Measurements from ENCODE around the gene PODXL2. TPM values are rescaled to one million over a fixed set of nuclear protein-coding genes. Genes with fewer than 3 reads are reported as not detected.

PODXL2 gene
- total and polyA plus RNA-seq, 2 of the 8 experiments (the other 6 are each of a cell fraction or from before 2014, with no cell fraction given), result 27.6 to 31.6 TPM

- TF ChIP-seq ATF2 (IDR thresholded peaks at IDR 0.05; ENCODE audit: low read length) (no peak), SIRT6 (IDR thresholded peaks at IDR 0.05; ENCODE audit: low read length) (no peak), KDM5A (IDR thresholded peaks at IDR 0.05; ENCODE audit: low read length) (no peak), HDAC6 (IDR thresholded peaks at IDR 0.05; ENCODE audit: low read depth, low read length) (no peak), CTBP2 (IDR thresholded peaks at IDR 0.05; ENCODE audit: borderline replicate concordance, insufficient read depth, insufficient read length, low read length) (no peak)
These were observed 88.6 kb downstream of the PODXL2 start (continued) for GRCh38 chr3:127717357-127718244.

Measured in H1 (cell line).